HL-60 (cell line): Measurements from ENCODE around the gene SLC44A3.

Source experiments
- CTCF ChIP-seq: IDR thresholded peaks from one replicate; pipeline ENCODE4 v1.5.1; 2011; ENCODE audit warnings: low read length, control low read depth, inconsistent platforms; ENCODE audit not compliant: insufficient read depth
- POLR2AphosphoS5 ChIP-seq: IDR thresholded peaks from 2 replicates; pipeline ENCODE4 v1.6.1; 2012; ENCODE audit warnings: low read depth

- TF ChIP-seq CTCF = no peak
- TF ChIP-seq POLR2AphosphoS5 = no peak
Observed at GRCh38 chr1:94873520-94874351, 53.6 kb downstream of the SLC44A3 start.
